Measurements from ENCODE around the gene BEND5.

The BEND5 gene

GRCh38 chr1:48761411-48761810 lies 15.3 kb downstream of the BEND5 start:
- Histone ChIP-seq H3K4me3 (ENCODE audit: low read length) (no peak overlapping the region), H3K27ac (ENCODE audit: low read length) (no peak overlapping the region), H3K9ac (ENCODE audit: low read length) (no peak overlapping the region), H3K36me3 (ENCODE audit: control insufficient read depth, low read depth, low read length) (peaks cover 16% of the 10 kb centered on the region), H3K27me3 (ENCODE audit: control insufficient read depth, insufficient read depth, low read length) (no peaks in the 10 kb centered on the region), H3K4me1 (ENCODE audit: control insufficient read depth, low read depth, low read length) (no peaks in the 10 kb centered on the region), H3K9me3 (ENCODE audit: control insufficient read depth, low read depth, low read length) (no peaks in the 10 kb centered on the region)

GRCh38 chr1:48760857-48761256 lies 15.8 kb downstream of the BEND5 start:
- no peaks in the 10 kb centered on the region for H3K4me1 ChIP-seq (ENCODE audit: control insufficient read depth, low read depth, low read length)
- H3K27ac ChIP-seq (ENCODE audit: low read length) = no peak overlapping the region
- H3K36me3 ChIP-seq (ENCODE audit: control insufficient read depth, low read depth, low read length) = peaks cover 16% of the 10 kb centered on the region
- no peaks in the 10 kb centered on the region for H3K27me3 ChIP-seq (ENCODE audit: control insufficient read depth, insufficient read depth, low read length)
- H3K9me3 ChIP-seq (ENCODE audit: control insufficient read depth, low read depth, low read length) = no peaks in the 10 kb centered on the region
- no peak overlapping the region for H3K9ac ChIP-seq (ENCODE audit: low read length)
- H3K4me3 ChIP-seq (ENCODE audit: low read length) = no peak overlapping the region

GRCh38 chr1:48758976-48759375 lies 17.7 kb downstream of the BEND5 start:
- no peaks in the 10 kb centered on the region for H3K27me3 ChIP-seq (ENCODE audit: control insufficient read depth, insufficient read depth, low read length)
- no peaks in the 10 kb centered on the region for H3K9me3 ChIP-seq (ENCODE audit: control insufficient read depth, low read depth, low read length)
- H3K36me3 ChIP-seq (ENCODE audit: control insufficient read depth, low read depth, low read length) = peaks cover 16% of the 10 kb centered on the region
- H3K27ac ChIP-seq (ENCODE audit: low read length) = no peak overlapping the region
- H3K4me3 ChIP-seq (ENCODE audit: low read length) = no peak overlapping the region
- no peaks in the 10 kb centered on the region for H3K4me1 ChIP-seq (ENCODE audit: control insufficient read depth, low read depth, low read length)
- no peak overlapping the region for H3K9ac ChIP-seq (ENCODE audit: low read length)

- no peak overlapping the region for H3K9ac ChIP-seq (ENCODE audit: low read length)
- H3K27ac ChIP-seq (ENCODE audit: low read length) = no peak overlapping the region
- peaks cover 16% of the 10 kb centered on the region for H3K36me3 ChIP-seq (ENCODE audit: control insufficient read depth, low read depth, low read length)
- no peaks in the 10 kb centered on the region for H3K27me3 ChIP-seq (ENCODE audit: control insufficient read depth, insufficient read depth, low read length)
- H3K9me3 ChIP-seq (ENCODE audit: control insufficient read depth, low read depth, low read length) = no peaks in the 10 kb centered on the region
- no peaks in the 10 kb centered on the region for H3K4me1 ChIP-seq (ENCODE audit: control insufficient read depth, low read depth, low read length)
- H3K4me3 ChIP-seq (ENCODE audit: low read length) = no peak overlapping the region
Measured at GRCh38 chr1:48757363-48757762, 19.3 kb downstream of the BEND5 start.

GRCh38 chr1:48756683-48757316 lies 19.9 kb downstream of the BEND5 start:
- no peaks in the 10 kb centered on the region for H3K9me3 ChIP-seq (ENCODE audit: control insufficient read depth, low read depth, low read length)
- H3K9ac ChIP-seq (ENCODE audit: low read length) = no peak overlapping the region
- H3K36me3 ChIP-seq (ENCODE audit: control insufficient read depth, low read depth, low read length) = peaks cover 16% of the 10 kb centered on the region
- H3K4me3 ChIP-seq (ENCODE audit: low read length) = no peak overlapping the region
- no peak overlapping the region for H3K27ac ChIP-seq (ENCODE audit: low read length)
- H3K4me1 ChIP-seq (ENCODE audit: control insufficient read depth, low read depth, low read length) = no peaks in the 10 kb centered on the region
- H3K27me3 ChIP-seq (ENCODE audit: control insufficient read depth, insufficient read depth, low read length) = no peaks in the 10 kb centered on the region

- Histone ChIP-seq H3K4me1 (ENCODE audit: control insufficient read depth, low read depth, low read length) (no peaks in the 10 kb centered on the region), H3K9me3 (ENCODE audit: control insufficient read depth, low read depth, low read length) (no peaks in the 10 kb centered on the region), H3K9ac (ENCODE audit: low read length) (no peak overlapping the region), H3K27me3 (ENCODE audit: control insufficient read depth, insufficient read depth, low read length) (no peaks in the 10 kb centered on the region), H3K27ac (ENCODE audit: low read length) (no peak overlapping the region), H3K36me3 (ENCODE audit: control insufficient read depth, low read depth, low read length) (peaks cover 3% of the 10 kb centered on the region), H3K4me3 (ENCODE audit: low read length) (no peak overlapping the region)
Measured at GRCh38 chr1:48753293-48753692, 23.4 kb downstream of the BEND5 start.

GRCh38 chr1:48750109-48750508 lies 26.6 kb downstream of the BEND5 start:
- no peak overlapping the region for H3K9ac ChIP-seq (ENCODE audit: low read length)
- H3K36me3 ChIP-seq (ENCODE audit: control insufficient read depth, low read depth, low read length) = no peaks in the 10 kb centered on the region
- H3K27me3 ChIP-seq (ENCODE audit: control insufficient read depth, insufficient read depth, low read length) = no peaks in the 10 kb centered on the region

GRCh38 chr1:48749068-48749467 lies 27.6 kb downstream of the BEND5 start:
- no peaks in the 10 kb centered on the region for H3K27me3 ChIP-seq (ENCODE audit: control insufficient read depth, insufficient read depth, low read length)
- no peaks in the 10 kb centered on the region for H3K4me1 ChIP-seq (ENCODE audit: control insufficient read depth, low read depth, low read length)
- no peaks in the 10 kb centered on the region for H3K9me3 ChIP-seq (ENCODE audit: control insufficient read depth, low read depth, low read length)
- no peaks in the 10 kb centered on the region for H3K36me3 ChIP-seq (ENCODE audit: control insufficient read depth, low read depth, low read length)
- H3K4me3 ChIP-seq (ENCODE audit: low read length) = no peak overlapping the region
- no peak overlapping the region for H3K9ac ChIP-seq (ENCODE audit: low read length)
- no peak overlapping the region for H3K27ac ChIP-seq (ENCODE audit: low read length)

More at GRCh38 chr1:48750109-48750508, 26.6 kb downstream of the BEND5 start:
- no peak overlapping the region for H3K4me3 ChIP-seq (ENCODE audit: low read length)
- H3K27ac ChIP-seq (ENCODE audit: low read length) = no peak overlapping the region
- no peaks in the 10 kb centered on the region for H3K4me1 ChIP-seq (ENCODE audit: control insufficient read depth, low read depth, low read length)
- H3K9me3 ChIP-seq (ENCODE audit: control insufficient read depth, low read depth, low read length) = no peaks in the 10 kb centered on the region

GRCh38 chr1:48746906-48747305 lies 29.8 kb downstream of the BEND5 start:
- Histone ChIP-seq H3K4me3 (ENCODE audit: low read length) (no peak overlapping the region), H3K27me3 (ENCODE audit: control insufficient read depth, insufficient read depth, low read length) (no peaks in the 10 kb centered on the region), H3K4me1 (ENCODE audit: control insufficient read depth, low read depth, low read length) (no peaks in the 10 kb centered on the region), H3K9me3 (ENCODE audit: control insufficient read depth, low read depth, low read length) (no peaks in the 10 kb centered on the region), H3K36me3 (ENCODE audit: control insufficient read depth, low read depth, low read length) (no peaks in the 10 kb centered on the region), H3K27ac (ENCODE audit: low read length) (no peak overlapping the region), H3K9ac (ENCODE audit: low read length) (no peak overlapping the region)

- Histone ChIP-seq H3K27me3 (ENCODE audit: control insufficient read depth, insufficient read depth, low read length) (no peaks in the 10 kb centered on the region), H3K36me3 (ENCODE audit: control insufficient read depth, low read depth, low read length) (no peaks in the 10 kb centered on the region), H3K27ac (ENCODE audit: low read length) (no peak overlapping the region), H3K4me3 (ENCODE audit: low read length) (no peak overlapping the region), H3K9me3 (ENCODE audit: control insufficient read depth, low read depth, low read length) (no peaks in the 10 kb centered on the region), H3K9ac (ENCODE audit: low read length) (no peak overlapping the region), H3K4me1 (ENCODE audit: control insufficient read depth, low read depth, low read length) (no peaks in the 10 kb centered on the region)
Measured at GRCh38 chr1:48744032-48744431, 32.7 kb downstream of the BEND5 start.

GRCh38 chr1:48743480-48743879 lies 33.2 kb downstream of the BEND5 start:
- no peaks in the 10 kb centered on the region for H3K27me3 ChIP-seq (ENCODE audit: control insufficient read depth, insufficient read depth, low read length)
- H3K9ac ChIP-seq (ENCODE audit: low read length) = no peak overlapping the region
- no peaks in the 10 kb centered on the region for H3K9me3 ChIP-seq (ENCODE audit: control insufficient read depth, low read depth, low read length)
- no peak overlapping the region for H3K27ac ChIP-seq (ENCODE audit: low read length)
- no peak overlapping the region for H3K4me3 ChIP-seq (ENCODE audit: low read length)
- no peaks in the 10 kb centered on the region for H3K36me3 ChIP-seq (ENCODE audit: control insufficient read depth, low read depth, low read length)
- H3K4me1 ChIP-seq (ENCODE audit: control insufficient read depth, low read depth, low read length) = no peaks in the 10 kb centered on the region

- Histone ChIP-seq H3K36me3 (ENCODE audit: control insufficient read depth, low read depth, low read length) (no peaks in the 10 kb centered on the region), H3K27ac (ENCODE audit: low read length) (no peak overlapping the region)
Measured at GRCh38 chr1:48741380-48741779, 35.3 kb downstream of the BEND5 start.

More at GRCh38 chr1:48741380-48741779, 35.3 kb downstream of the BEND5 start:
- no peak overlapping the region for H3K9ac ChIP-seq (ENCODE audit: low read length)
- no peaks in the 10 kb centered on the region for H3K9me3 ChIP-seq (ENCODE audit: control insufficient read depth, low read depth, low read length)
- no peak overlapping the region for H3K4me3 ChIP-seq (ENCODE audit: low read length)
- no peaks in the 10 kb centered on the region for H3K27me3 ChIP-seq (ENCODE audit: control insufficient read depth, insufficient read depth, low read length)
- H3K4me1 ChIP-seq (ENCODE audit: control insufficient read depth, low read depth, low read length) = no peaks in the 10 kb centered on the region

All from iPS-18a (cell line).